Osteoblast (primary cell): Measurements from ENCODE around the gene GLB1L3. TPM values are rescaled to one million over a fixed set of nuclear protein-coding genes. Genes with fewer than 3 reads are reported as not detected.

Experiments used
- DNase-seq: peaks from one replicate; pipeline ENCODE4 v3.0.0; 2011; ENCODE audit warnings: low spot score, mixed read lengths; ENCODE audit not compliant: insufficient read length; ENCODE audit errors: missing footprints
- H2AFZ ChIP-seq: 2 replicates; pipeline ENCODE4 v1.6.0; 2011; ENCODE audit warnings: mild to moderate bottlenecking, low read length
- H3K27ac ChIP-seq: 2 replicates; pipeline ENCODE4 v1.5.1; 2011; ENCODE audit warnings: mild to moderate bottlenecking, low read depth, low read length, moderate library complexity
- H3K27me3 ChIP-seq: 2 replicates; pipeline ENCODE4 v1.6.0; 2012; ENCODE audit warnings: mild to moderate bottlenecking, control low read depth, inconsistent platforms, low read length, moderate library complexity; ENCODE audit not compliant: insufficient read depth
- H3K36me3 ChIP-seq: 2 replicates; pipeline ENCODE4 v1.5.1; 2011; ENCODE audit warnings: mild to moderate bottlenecking, low read length, control low read depth, moderate library complexity; ENCODE audit not compliant: insufficient read depth
- H3K4me1 ChIP-seq: 2 replicates; pipeline ENCODE4 v1.5.1; 2011; ENCODE audit warnings: mild to moderate bottlenecking, low read length, control low read depth, moderate library complexity; ENCODE audit not compliant: insufficient read depth
- H3K4me2 ChIP-seq: 2 replicates; pipeline ENCODE4 v1.6.0; 2011; ENCODE audit warnings: mild to moderate bottlenecking, low read length; ENCODE audit not compliant: insufficient read depth
- H3K4me3 ChIP-seq: fragments of 200-600 bp; sonication (generic); 3 replicates; pipeline ENCODE4 v1.5.1; 2012; ENCODE audit warnings: mild to moderate bottlenecking, low read length, inconsistent platforms; ENCODE audit not compliant: insufficient read depth
- H3K79me2 ChIP-seq: 2 replicates; pipeline ENCODE4 v1.6.0; 2012; ENCODE audit warnings: mild to moderate bottlenecking, low read length, control low read depth, inconsistent platforms; ENCODE audit not compliant: insufficient read depth
- H3K9me3 ChIP-seq: 2 replicates; pipeline ENCODE4 v1.5.1; 2011; ENCODE audit warnings: low read depth, low read length, control low read depth
- H4K20me1 ChIP-seq: 2 replicates; pipeline ENCODE4 v1.6.0; 2012; ENCODE audit warnings: mild to moderate bottlenecking, low read length, control low read depth; ENCODE audit not compliant: insufficient read depth
- total RNA-seq: library from RNA; depleted of rRNA; stranded (reverse); fragments of >200 nt; gene quantifications from 2 replicates; pipeline ENCODE4 v1.2.3, GENCODE V29; 2012
- TF ChIP-seq, protein P1 (sequence below): IDR thresholded peaks from 2 replicates; pipeline ENCODE4 v1.5.1; 2011; ENCODE audit warnings: mild to moderate bottlenecking, low read depth, low read length, moderate library complexity; ENCODE audit errors: extremely low read depth

The GLB1L3 gene
- total RNA-seq, 1 donor, result not detected

DNA sequence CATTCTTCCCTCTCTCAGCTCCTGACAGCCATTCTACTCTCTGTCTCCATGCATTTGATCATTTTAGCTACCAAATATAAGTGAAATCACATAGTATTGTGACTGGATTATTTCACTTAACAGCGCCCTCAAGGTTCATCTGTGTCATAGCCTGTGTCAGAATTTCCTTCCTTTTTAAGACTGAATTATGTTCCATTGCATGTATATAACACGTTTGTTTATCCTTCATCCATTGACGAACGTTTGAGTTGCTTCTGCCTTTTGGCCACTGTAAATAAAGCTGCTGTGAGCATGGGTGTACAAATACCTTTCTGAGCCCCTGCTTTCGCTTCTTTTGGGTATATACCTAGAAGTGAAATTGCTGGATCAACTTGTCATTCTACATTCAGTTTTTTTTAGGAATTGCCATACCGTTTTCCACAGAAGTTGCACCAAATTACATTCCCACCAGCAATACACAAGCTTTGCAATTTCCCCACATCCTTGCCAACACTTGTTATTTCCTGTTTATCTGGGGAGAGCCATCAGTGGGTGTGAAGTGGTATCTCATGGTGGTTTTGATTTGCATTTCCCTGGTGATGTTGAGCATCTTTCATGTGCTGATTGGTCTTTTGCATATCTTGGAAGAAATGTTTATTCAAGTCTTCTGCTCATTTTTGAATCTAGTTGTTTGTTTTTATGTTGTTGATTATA is 73.1 kb downstream of the GLB1L3 start:
- TF ChIP-seq, protein P1, sequence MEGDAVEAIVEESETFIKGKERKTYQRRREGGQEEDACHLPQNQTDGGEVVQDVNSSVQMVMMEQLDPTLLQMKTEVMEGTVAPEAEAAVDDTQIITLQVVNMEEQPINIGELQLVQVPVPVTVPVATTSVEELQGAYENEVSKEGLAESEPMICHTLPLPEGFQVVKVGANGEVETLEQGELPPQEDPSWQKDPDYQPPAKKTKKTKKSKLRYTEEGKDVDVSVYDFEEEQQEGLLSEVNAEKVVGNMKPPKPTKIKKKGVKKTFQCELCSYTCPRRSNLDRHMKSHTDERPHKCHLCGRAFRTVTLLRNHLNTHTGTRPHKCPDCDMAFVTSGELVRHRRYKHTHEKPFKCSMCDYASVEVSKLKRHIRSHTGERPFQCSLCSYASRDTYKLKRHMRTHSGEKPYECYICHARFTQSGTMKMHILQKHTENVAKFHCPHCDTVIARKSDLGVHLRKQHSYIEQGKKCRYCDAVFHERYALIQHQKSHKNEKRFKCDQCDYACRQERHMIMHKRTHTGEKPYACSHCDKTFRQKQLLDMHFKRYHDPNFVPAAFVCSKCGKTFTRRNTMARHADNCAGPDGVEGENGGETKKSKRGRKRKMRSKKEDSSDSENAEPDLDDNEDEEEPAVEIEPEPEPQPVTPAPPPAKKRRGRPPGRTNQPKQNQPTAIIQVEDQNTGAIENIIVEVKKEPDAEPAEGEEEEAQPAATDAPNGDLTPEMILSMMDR, result no peak
- H2AFZ ChIP-seq, result no peak overlapping the region
- no peak overlapping the region for H3K4me2 ChIP-seq
- no peak overlapping the region for H3K27ac ChIP-seq
- DNase-seq, result no peak
- no peaks in the 10 kb centered on the region for H3K36me3 ChIP-seq
- no peaks in the 10 kb centered on the region for H3K79me2 ChIP-seq
- H4K20me1 ChIP-seq, result no peaks in the 10 kb centered on the region
- H3K9me3 ChIP-seq, result no peaks in the 10 kb centered on the region
- H3K4me3 ChIP-seq, result no peak overlapping the region
- H3K4me1 ChIP-seq, result no peaks in the 10 kb centered on the region
- H3K27me3 ChIP-seq, result no peaks in the 10 kb centered on the region

DNA sequence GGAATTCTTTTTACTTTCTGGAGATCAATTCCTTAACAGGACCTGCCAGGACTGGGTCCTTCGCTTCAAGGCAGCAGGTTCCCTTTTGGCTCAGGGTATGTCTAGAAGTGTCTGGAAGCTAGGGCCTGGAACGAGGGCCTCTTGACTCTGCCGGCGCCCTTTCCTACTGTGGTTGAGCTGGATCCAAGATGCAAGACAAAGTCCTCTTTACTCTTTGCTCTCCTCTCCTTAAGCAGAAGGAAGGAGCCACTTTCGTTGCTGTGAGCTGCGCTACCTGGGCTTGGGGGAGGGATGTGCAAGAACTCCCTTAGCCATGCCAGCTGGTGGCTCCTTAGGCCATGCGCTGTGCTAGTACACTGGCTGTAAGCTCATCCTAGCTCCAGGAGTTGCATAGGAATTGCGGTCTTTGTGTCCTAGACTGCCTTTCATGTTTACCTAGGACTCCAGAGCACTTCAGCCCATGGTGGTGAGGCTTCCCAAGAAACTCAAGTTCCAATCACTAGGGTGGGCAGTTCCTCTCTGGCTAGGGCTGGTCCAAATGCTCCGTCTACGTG is 73.7 kb downstream of the GLB1L3 start:
- Histone ChIP-seq H3K9me3 (no peaks in the 10 kb centered on the region), H3K4me2 (no peak overlapping the region), H3K79me2 (no peaks in the 10 kb centered on the region), H2AFZ (no peak overlapping the region), H3K27ac (no peak overlapping the region), H3K36me3 (no peaks in the 10 kb centered on the region), H3K4me1 (no peaks in the 10 kb centered on the region), H3K27me3 (no peaks in the 10 kb centered on the region), H4K20me1 (no peaks in the 10 kb centered on the region), H3K4me3 (no peak overlapping the region)
- DNase-seq, result no peak
- TF ChIP-seq, protein P1, result no peak

DNA sequence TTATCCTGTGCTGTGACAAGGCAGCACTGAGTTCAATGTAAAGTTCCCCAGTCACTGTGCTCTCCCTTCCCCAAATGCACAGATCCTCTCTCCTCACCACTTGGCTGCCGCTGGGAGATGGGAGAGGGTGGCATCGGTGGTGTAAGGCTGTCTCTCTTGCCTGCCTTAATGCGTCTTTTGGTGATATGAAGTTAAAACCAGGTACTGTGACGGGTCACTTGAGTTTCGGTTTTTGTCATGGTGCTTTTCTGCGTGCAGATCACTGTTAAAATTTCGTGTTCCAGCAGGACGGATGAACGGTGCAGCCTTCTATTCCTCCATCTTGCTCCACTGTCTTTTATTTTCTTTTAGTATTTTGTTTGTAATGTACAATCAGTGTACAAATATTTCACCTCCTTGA is 74.2 kb downstream of the GLB1L3 start:
- TF ChIP-seq, protein P1, result no peak
- no peak overlapping the region for H3K27ac ChIP-seq
- no peaks in the 10 kb centered on the region for H3K27me3 ChIP-seq
- no peaks in the 10 kb centered on the region for H3K4me1 ChIP-seq
- H3K36me3 ChIP-seq, result no peaks in the 10 kb centered on the region
- no peak overlapping the region for H3K4me2 ChIP-seq
- H3K4me3 ChIP-seq, result no peak overlapping the region
- no peak overlapping the region for H2AFZ ChIP-seq
- H3K9me3 ChIP-seq, result no peaks in the 10 kb centered on the region
- no peaks in the 10 kb centered on the region for H4K20me1 ChIP-seq
- DNase-seq, result no peak
- no peaks in the 10 kb centered on the region for H3K79me2 ChIP-seq

DNA sequence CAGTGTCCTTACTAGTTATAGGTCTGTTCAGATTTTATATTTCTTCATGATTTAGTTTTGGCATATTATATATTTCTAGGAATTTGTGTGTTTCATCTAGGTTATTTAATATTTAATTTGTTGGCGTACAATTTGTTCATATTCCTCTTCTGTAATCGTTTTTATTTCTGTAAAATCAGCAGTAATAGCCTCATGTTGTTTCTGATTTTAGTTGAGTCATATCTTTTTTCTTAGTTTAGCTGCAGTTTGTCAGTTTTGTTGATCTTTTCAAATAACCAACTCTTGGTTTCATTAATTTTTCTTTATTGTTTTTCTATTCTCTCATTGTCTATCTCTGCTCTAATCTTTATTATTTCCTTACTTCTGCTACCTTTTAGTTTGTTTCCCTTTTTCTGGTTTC is 75.9 kb downstream of the GLB1L3 start:
- TF ChIP-seq, protein P1, result no peak
- H3K4me3 ChIP-seq, result no peak overlapping the region
- DNase-seq, result no peak
- H4K20me1 ChIP-seq, result no peaks in the 10 kb centered on the region
- no peak overlapping the region for H3K27ac ChIP-seq
- no peaks in the 10 kb centered on the region for H3K79me2 ChIP-seq
- H2AFZ ChIP-seq, result no peak overlapping the region
- no peaks in the 10 kb centered on the region for H3K9me3 ChIP-seq
- no peaks in the 10 kb centered on the region for H3K36me3 ChIP-seq
- no peak overlapping the region for H3K4me2 ChIP-seq
- H3K27me3 ChIP-seq, result no peaks in the 10 kb centered on the region
- no peaks in the 10 kb centered on the region for H3K4me1 ChIP-seq
